ENCODE results near the gene OPCML. TPM values are rescaled to one million over a fixed set of nuclear protein-coding genes. Genes with fewer than 3 reads are reported as not detected.

Gene OPCML
- total and polyA plus RNA-seq, 2 donors (not counting 1 experiment from before 2014, with no cell fraction given) = not detected

DNA sequence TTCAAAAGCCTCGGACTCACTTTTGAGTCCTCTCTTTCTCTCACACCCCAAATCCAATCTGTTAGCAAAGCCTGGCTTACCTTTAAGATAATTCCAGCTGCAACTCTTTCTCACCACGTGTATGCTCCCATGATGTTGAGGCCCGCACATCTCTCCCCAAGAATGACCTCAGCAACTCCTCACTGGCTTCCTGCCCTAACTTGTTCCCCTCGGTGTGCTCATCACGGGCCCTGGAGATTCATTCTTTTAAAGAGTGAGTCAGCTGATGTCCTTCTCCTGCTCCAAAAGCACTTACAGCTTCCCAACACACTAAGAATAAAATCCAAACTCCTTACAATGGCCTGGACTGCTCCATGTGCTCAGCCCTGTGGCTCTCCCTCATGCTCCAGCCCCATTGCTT, 1041.3 kb downstream of the OPCML start:
- ATAC-seq (ENCODE audit: low read depth) (no peak), DNase-seq (no peak)
- H3K9me3 ChIP-seq (ENCODE audit: control extremely low read depth in 1 of 3, control insufficient read depth in 2 of 3, insufficient read depth in 1 of 3, low read length in 2 of 3) = peaks cover 0 to 11% (median 0%) of the 10 kb centered on the region in 3 donors
- H3K36me3 ChIP-seq (replicated peaks in 1 of 2; ENCODE audit: control extremely low read depth in 1 of 2, control insufficient read depth in 1 of 2, extremely low read depth in 1 of 2, insufficient read depth in 2 of 2, low read length in 1 of 2) = no peaks in the 10 kb centered on the region
- no peak overlapping the region for H3K4me3 Mint-ChIP-seq
- no peaks in the 10 kb centered on the region for H3K27me3 ChIP-seq (replicated peaks in 1 of 4; ENCODE audit: control extremely low read depth in 1 of 4, control insufficient read depth in 3 of 4, insufficient read depth in 4 of 4, low read length in 3 of 4)
- H3K9ac ChIP-seq (ENCODE audit: low read length) = no peak overlapping the region
- 76% methylated on average over 5 of the region's 5 CpGs for WGBS (ENCODE audit: insufficient coverage)
- H3K27me3 Mint-ChIP-seq = no peaks in the 10 kb centered on the region
- TF ChIP-seq EZH2 (IDR thresholded peaks at IDR 0.05; ENCODE audit: borderline replicate concordance, insufficient read depth, low read depth, low read length, poor library complexity, severe bottlenecking) = no peak
- TF ChIP-seq, protein P1, sequence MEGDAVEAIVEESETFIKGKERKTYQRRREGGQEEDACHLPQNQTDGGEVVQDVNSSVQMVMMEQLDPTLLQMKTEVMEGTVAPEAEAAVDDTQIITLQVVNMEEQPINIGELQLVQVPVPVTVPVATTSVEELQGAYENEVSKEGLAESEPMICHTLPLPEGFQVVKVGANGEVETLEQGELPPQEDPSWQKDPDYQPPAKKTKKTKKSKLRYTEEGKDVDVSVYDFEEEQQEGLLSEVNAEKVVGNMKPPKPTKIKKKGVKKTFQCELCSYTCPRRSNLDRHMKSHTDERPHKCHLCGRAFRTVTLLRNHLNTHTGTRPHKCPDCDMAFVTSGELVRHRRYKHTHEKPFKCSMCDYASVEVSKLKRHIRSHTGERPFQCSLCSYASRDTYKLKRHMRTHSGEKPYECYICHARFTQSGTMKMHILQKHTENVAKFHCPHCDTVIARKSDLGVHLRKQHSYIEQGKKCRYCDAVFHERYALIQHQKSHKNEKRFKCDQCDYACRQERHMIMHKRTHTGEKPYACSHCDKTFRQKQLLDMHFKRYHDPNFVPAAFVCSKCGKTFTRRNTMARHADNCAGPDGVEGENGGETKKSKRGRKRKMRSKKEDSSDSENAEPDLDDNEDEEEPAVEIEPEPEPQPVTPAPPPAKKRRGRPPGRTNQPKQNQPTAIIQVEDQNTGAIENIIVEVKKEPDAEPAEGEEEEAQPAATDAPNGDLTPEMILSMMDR (IDR thresholded peaks at IDR 0.05) = no peak
- no peak overlapping the region for H2AFZ ChIP-seq (ENCODE audit: insufficient read depth, low read depth, low read length, poor library complexity, severe bottlenecking)
- no peaks in the 10 kb centered on the region for H3K4me1 ChIP-seq (ENCODE audit: control insufficient read depth in 2 of 2, insufficient read depth in 2 of 2, low read length in 2 of 2)
- H3K4me3 ChIP-seq (ENCODE audit: control extremely low read depth in 1 of 5, extremely low read depth in 1 of 5, insufficient read depth in 1 of 5, low read depth in 2 of 5, low read length in 4 of 5) = no peak overlapping the region
- ChIA-PET POLR2A (no interaction called here), CTCF (no interaction called here)
- intact Hi-C loops (cut with micrococcal nuclease) = no loop called here
- H3K27ac ChIP-seq (ENCODE audit: low read length in 2 of 2) = no peak overlapping the region
- H4K20me1 ChIP-seq (ENCODE audit: control insufficient read depth, insufficient read depth, low read length, poor library complexity, severe bottlenecking) = no peaks in the 10 kb centered on the region
- no peak overlapping the region for H3K4me2 ChIP-seq (replicated peaks; ENCODE audit: low read depth, low read length, poor library complexity, severe bottlenecking)
- H3K79me2 ChIP-seq (ENCODE audit: control insufficient read depth, insufficient read depth, low read length) = no peaks in the 10 kb centered on the region
- H3K27ac Mint-ChIP-seq = no peak overlapping the region
- no peaks in the 10 kb centered on the region for H3K4me1 Mint-ChIP-seq
- peaks cover 9% of the 10 kb centered on the region for H3K9me3 Mint-ChIP-seq (ENCODE audit: insufficient read depth)

DNA sequence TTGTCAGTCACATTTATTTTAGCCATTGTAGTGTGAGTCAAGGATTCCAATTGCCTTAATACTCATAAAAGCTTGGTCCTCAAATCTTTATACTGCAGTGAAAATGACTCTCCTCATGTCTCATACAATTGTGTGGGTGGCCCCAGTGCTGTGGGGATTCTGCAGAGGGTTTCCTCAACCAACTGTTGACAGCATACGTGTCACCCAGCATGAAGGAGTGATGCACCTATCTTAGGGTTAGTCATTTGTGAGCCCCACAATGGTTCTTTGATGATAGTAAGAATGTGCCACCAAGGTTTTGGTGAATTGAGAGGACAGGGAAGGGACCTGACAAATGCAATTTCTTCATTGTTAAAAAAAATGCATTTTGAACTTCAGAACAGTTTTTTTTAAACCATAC, 1046.2 kb downstream of the OPCML start:
- no peak overlapping the region for H3K9ac ChIP-seq (ENCODE audit: low read length)
- Mint-ChIP-seq H3K4me1 (no peaks in the 10 kb centered on the region), H3K4me3 (no peak overlapping the region), H3K27me3 (no peaks in the 10 kb centered on the region), H3K9me3 (ENCODE audit: insufficient read depth) (peaks cover 4% of the 10 kb centered on the region), H3K27ac (no peak overlapping the region)
- no peaks in the 10 kb centered on the region for H3K79me2 ChIP-seq (ENCODE audit: control insufficient read depth, insufficient read depth, low read length)
- H4K20me1 ChIP-seq (ENCODE audit: control insufficient read depth, insufficient read depth, low read length, poor library complexity, severe bottlenecking) = no peaks in the 10 kb centered on the region
- H2AFZ ChIP-seq (ENCODE audit: insufficient read depth, low read depth, low read length, poor library complexity, severe bottlenecking) = no peak overlapping the region
- no peaks in the 10 kb centered on the region for H3K4me1 ChIP-seq (ENCODE audit: control insufficient read depth in 2 of 2, insufficient read depth in 2 of 2, low read length in 2 of 2)
- no peaks in the 10 kb centered on the region for H3K36me3 ChIP-seq (replicated peaks in 1 of 2; ENCODE audit: control extremely low read depth in 1 of 2, control insufficient read depth in 1 of 2, extremely low read depth in 1 of 2, insufficient read depth in 2 of 2, low read length in 1 of 2)
- no peak overlapping the region for H3K27ac ChIP-seq (ENCODE audit: low read length in 2 of 2)
- no peak overlapping the region for H3K4me2 ChIP-seq (replicated peaks; ENCODE audit: low read depth, low read length, poor library complexity, severe bottlenecking)
- ChIA-PET POLR2A (no interaction called here), CTCF (no interaction called here)
- TF ChIP-seq, protein P1 (IDR thresholded peaks at IDR 0.05) = no peak
- TF ChIP-seq EZH2 (IDR thresholded peaks at IDR 0.05; ENCODE audit: borderline replicate concordance, insufficient read depth, low read depth, low read length, poor library complexity, severe bottlenecking) = no peak
- ATAC-seq (ENCODE audit: low read depth) (no peak), DNase-seq (no peak)
- H3K9me3 ChIP-seq (ENCODE audit: control extremely low read depth in 1 of 3, control insufficient read depth in 2 of 3, insufficient read depth in 1 of 3, low read length in 2 of 3) = peaks cover 0 to 8% (median 0%) of the 10 kb centered on the region in 3 donors
- intact Hi-C loops (cut with micrococcal nuclease) = no loop called here
- H3K27me3 ChIP-seq (replicated peaks in 1 of 4; ENCODE audit: control extremely low read depth in 1 of 4, control insufficient read depth in 3 of 4, insufficient read depth in 4 of 4, low read length in 3 of 4) = no peaks in the 10 kb centered on the region
- H3K4me3 ChIP-seq (ENCODE audit: control extremely low read depth in 1 of 5, extremely low read depth in 1 of 5, insufficient read depth in 1 of 5, low read depth in 2 of 5, low read length in 4 of 5) = no peak overlapping the region
- 80% methylated on average over 1 of the region's 1 CpG for WGBS (ENCODE audit: insufficient coverage)
